Panc1 (cell line): ENCODE measurements around the gene SLC16A6. TPM values are rescaled to one million over a fixed set of nuclear protein-coding genes. Genes with fewer than 3 reads are reported as not detected.
"Not testable (repeated sequence)": the region's sequence is repeated elsewhere in the genome, so short reads cannot be mapped to it uniquely, and the experiment has no call there.

Experiments
- ATAC-seq: fragments of 200-7000 bp; cut with Tn5 transposase; 2 replicates; pipeline ENCODE4 v1.9.1; 2020; ENCODE audit warnings: mild to moderate bottlenecking, moderate library complexity
- BruUV-seq: library from RNA; stranded (reverse); fragments of 400-500 nt; replicated peaks from 2 replicates; lab custom pipeline; 2021; lab: Mats Ljungman, UMichigan
- CTCF ChIA-PET: fragments of 300-600 bp; sonication (Branson Sonifier 250); formaldehyde crosslinking; loops from one replicate; lab custom pipeline; 2022; ENCODE audit warnings: antibody characterized with exemption; lab: Charles Lee
- POLR2A ChIA-PET: fragments of 300-600 bp; sonication (Branson Sonifier 250); formaldehyde crosslinking; loops from one replicate; lab custom pipeline; 2022; ENCODE audit warnings: antibody characterized with exemption; lab: Charles Lee
- DNase-seq: peaks from one replicate; pipeline ENCODE4 v3.0.0-alpha.2; 2010; ENCODE audit warnings: low read depth, low spot score
- H3K27ac ChIP-seq: 2 replicates; pipeline ENCODE4 v1.5.1; 2011; ENCODE audit warnings: mild to moderate bottlenecking, low read length, inconsistent platforms
- H3K27me3 ChIP-seq: fragments of 200-500 bp; sonication (Bioruptor generic); 2 replicates; pipeline ENCODE4 v1.6.0; 2014; ENCODE audit warnings: low read length, inconsistent platforms; ENCODE audit not compliant: control insufficient read depth, insufficient read depth
- H3K36me3 ChIP-seq: fragments of 200-500 bp; sonication (Bioruptor generic); 2 replicates; pipeline ENCODE4 v1.5.1; 2014; ENCODE audit warnings: inconsistent platforms, mild to moderate bottlenecking, low read length, moderate library complexity; ENCODE audit not compliant: control insufficient read depth, insufficient read depth
- H3K4me1 ChIP-seq: 2 replicates; pipeline ENCODE4 v1.5.1; 2011; ENCODE audit warnings: inconsistent platforms, mild to moderate bottlenecking, low read length, moderate library complexity; ENCODE audit not compliant: control insufficient read depth, insufficient read depth
- H3K4me3 ChIP-seq, 2 experiments: 2 replicates each; pipeline ENCODE4 v1.5.1; 2011 to 2012; ENCODE audit warnings: low read depth in 2 of 2, low read length in 2 of 2, mild to moderate bottlenecking in 2 of 2, inconsistent platforms in 1 of 2, moderate library complexity in 1 of 2
- H3K9me3 ChIP-seq: fragments of 200-500 bp; sonication (Bioruptor generic); 2 replicates; pipeline ENCODE4 v1.5.1; 2014; ENCODE audit warnings: low read depth, mild to moderate bottlenecking, inconsistent platforms, low read length, moderate library complexity; ENCODE audit not compliant: control insufficient read depth, insufficient read depth
- in situ Hi-C: cut with HindIII; loops from 2 replicates; pipeline ENCODE4 v1.10.0; 2016; ENCODE audit warnings: low sequenced_read_pairs, low pct_unique_long_range_greater_than_20kb
- intact Hi-C: fragments of 100-400 bp; cut with micrococcal nuclease; formaldehyde crosslinking; loops from one replicate; pipeline ENCODE4 v1.10.0; 2022; ENCODE audit not compliant: unreplicated experiment
- total RNA-seq: library from RNA; stranded (reverse); gene quantifications from one replicate; pipeline ENCODE4 v1.2.1, GENCODE V29; 2021; ENCODE audit not compliant: unreplicated experiment

The SLC16A6 gene
- total RNA-seq, 1 experiment from 2014 or later, result 0.26 TPM

GRCh38 chr17:68220186-68220585 lies 70.7 kb downstream of the SLC16A6 start:
- in situ Hi-C loops, H3K4me1 ChIP-seq, BruUV-seq, H3K36me3 ChIP-seq, H3K9me3 ChIP-seq, ATAC-seq, H3K4me3 ChIP-seq, H3K27me3 ChIP-seq, POLR2A ChIA-PET, H3K27ac ChIP-seq, DNase-seq, intact Hi-C loops: not testable (repeated sequence)
- CTCF ChIA-PET, result interaction anchor here (0.7 kb wide), 1 partner anchor 92 kb away, joined by 6 read pairs; no protein-coding TSS in a partner anchor

- intact Hi-C loops, in situ Hi-C loops, H3K27me3 ChIP-seq, H3K4me1 ChIP-seq, H3K9me3 ChIP-seq, BruUV-seq, ATAC-seq, H3K36me3 ChIP-seq, H3K27ac ChIP-seq, POLR2A ChIA-PET, H3K4me3 ChIP-seq, DNase-seq: not testable (repeated sequence)
- CTCF ChIA-PET, result interaction anchor here (0.6 to 0.7 kb wide), 2 partner anchors 92 to 267 kb away, joined by 6 read pairs; no protein-coding TSS in a partner anchor
Measured at GRCh38 chr17:68219429-68219828, 71.5 kb downstream of the SLC16A6 start.

Other genes starting within 250 kb of the SLC16A6 start
- gene AMZ2, start 43.1 kb downstream of the SLC16A6 start, total RNA-seq, result 59.6 TPM
- gene ARSG, start 368 bp upstream of the SLC16A6 start, total RNA-seq, result 2.3 TPM
- gene WIPI1, start 166.4 kb upstream of the SLC16A6 start, total RNA-seq, result 19.8 TPM
- 174 TPM for gene PRKAR1A, start 221.3 kb upstream of the SLC16A6 start, total RNA-seq